CD4-positive, alpha-beta T cell treated with Interleukin-2 at 100 ng/mL for 4 hours (primary cell): ENCODE results near the gene CDH1.

Experiments used
- DNase-seq: peaks from one replicate; pipeline ENCODE4 v3.0.0-alpha.2; 2020; ENCODE audit warnings: low spot score

Gene CDH1

DNA sequence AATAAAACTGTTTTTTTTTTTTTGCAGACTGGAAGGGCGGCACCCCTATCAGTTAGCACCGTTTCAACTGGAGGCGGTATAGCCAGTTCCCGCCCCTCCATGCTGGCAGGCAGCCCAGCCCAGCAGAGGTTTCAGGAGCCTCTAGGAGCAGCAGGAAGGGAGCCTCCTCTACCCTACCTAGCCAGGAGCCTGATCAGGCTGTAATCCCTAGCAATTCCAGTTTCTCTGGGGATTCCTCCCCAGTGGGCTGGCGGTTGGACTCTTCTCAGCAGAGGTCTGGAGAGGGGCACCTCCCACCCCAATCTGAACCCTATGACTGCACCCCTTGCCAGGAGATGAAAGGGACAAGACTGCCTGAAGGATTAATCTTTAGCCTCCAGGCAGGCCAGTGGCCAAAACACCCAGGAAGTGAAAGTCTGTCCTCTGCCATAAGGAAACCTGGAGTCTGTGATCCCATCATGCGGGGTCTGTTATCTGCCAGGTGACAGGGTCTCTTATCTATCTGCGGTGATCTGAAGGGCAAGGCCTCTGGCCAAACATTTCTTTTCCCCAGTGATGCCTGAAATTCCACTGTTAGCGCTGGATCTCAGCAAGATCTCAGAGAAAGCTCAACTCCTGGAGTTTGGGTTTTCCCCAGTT is 4.9 kb upstream of the CDH1 start:
- DNase-seq = no peak

DNA sequence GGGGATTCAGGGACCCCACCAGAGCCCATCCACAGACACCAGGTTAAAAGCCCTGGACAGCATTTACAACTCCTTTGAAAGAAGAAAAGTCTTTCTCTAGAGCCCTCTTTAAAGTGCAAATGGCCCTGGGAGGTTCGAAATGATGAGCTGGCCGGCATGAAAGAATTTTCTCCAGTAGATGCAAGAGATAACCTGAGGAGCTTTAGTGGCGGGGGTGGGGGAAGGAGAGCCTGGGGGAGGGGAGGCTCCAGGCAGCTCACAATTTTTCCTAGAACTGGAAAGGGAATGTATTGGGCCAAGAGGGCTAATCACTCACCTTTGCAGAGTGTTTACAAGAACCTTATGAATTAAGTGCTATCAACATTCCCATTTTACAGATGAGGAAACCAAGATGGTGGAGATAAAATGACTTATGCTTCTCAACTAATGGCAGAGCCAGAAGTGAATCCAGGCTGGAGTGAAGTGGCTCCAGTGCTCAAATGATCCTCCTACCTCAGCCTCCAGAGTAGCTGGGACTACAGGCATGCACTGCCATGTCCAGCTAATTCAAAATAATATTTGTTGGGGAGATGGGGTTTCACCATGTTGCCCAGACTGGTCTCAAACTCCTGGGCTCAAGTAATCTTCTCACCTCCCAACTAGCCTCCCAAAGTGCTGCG is 4.2 kb upstream of the CDH1 start:
- DNase-seq = no peak

DNA sequence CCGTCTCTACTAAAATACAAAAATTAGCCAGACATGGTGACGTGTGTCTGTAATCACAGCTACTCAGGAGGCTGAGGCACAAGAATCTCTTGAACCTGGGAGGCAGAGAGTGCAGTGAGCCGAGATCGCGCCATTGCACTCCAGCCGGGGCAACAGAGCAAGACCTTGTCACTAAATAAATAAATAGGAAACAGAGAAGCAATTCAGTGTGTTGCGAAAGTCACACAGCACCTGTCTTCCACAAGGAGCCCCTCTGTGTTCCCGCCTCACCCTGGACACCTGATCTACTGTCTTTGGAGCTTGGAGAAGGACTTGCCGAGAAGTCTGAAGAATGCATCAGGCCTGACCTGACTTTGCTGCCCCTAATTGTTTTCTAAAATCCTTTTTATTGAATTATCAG is 3.5 kb upstream of the CDH1 start:
- DNase-seq = no peak

DNA sequence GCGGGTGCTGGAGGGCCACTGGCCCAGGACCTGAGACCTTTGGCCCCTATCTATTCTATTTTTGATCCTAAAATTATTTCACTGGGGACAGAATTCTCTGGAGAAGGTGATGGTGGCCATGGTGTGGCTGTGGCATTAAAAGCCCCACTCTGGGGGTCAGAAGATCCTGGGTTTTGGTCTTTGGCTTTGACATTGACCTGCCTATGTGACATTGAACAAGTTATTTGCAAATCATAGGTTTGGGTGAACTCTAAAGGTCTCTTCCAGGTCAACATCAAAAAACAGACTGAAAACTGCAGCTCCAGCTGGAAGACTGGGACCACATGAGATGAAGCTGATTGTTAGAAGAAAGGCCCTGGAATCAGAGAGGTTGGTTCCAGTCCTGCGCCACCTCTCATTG is 2.3 kb upstream of the CDH1 start:
- no peak for DNase-seq

DNA sequence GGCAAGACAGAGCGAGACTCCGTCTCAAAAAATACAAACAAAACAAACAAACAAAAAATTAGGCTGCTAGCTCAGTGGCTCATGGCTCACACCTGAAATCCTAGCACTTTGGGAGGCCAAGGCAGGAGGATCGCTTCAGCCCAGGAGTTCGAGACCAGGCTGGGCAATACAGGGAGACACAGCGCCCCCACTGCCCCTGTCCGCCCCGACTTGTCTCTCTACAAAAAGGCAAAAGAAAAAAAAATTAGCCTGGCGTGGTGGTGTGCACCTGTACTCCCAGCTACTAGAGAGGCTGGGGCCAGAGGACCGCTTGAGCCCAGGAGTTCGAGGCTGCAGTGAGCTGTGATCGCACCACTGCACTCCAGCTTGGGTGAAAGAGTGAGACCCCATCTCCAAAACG is 531 bp upstream of the CDH1 start:
- no peak for DNase-seq

DNA sequence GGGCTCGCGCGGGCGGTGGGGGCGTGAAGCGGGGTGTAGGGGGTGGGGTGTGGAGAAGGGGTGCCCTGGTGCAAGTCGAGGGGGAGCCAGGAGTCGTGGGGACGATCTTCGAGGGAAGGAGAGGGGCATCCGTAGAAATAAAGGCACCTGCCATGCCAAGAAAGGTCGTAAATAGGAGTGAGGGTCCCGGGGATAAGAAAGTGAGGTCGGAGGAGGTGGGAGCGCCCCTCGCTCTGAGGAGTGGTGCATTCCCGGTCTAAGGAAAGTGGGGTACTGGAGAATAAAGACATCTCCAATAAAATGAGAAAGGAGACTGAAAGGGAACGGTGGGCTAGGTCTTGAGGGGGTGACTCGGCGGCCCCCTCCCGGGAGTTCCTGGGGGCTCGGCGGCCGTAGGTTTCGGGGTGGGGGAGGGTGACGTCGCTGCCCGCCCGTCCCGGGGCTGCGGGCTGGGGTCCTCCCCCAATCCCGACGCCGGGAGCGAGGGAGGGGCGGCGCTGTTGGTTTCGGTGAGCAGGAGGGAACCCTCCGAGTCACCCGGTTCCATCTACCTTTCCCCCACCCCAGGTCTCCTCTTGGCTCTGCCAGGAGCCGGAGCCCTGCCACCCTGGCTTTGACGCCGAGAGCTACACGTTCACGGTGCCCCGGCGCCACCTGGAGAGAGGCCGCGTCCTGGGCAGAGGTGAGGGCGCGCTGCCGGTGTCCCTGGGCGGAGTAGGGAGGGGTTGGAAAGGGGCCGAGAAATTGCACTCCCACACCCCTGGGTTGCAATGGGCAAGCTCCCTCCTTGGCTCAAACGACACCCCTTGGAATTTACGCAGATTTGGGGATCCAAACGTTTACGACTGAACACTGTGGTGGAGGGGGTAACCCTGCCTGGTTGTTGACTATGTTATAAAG is 888 bp downstream of the CDH1 start:
- DNase-seq = no peak

DNA sequence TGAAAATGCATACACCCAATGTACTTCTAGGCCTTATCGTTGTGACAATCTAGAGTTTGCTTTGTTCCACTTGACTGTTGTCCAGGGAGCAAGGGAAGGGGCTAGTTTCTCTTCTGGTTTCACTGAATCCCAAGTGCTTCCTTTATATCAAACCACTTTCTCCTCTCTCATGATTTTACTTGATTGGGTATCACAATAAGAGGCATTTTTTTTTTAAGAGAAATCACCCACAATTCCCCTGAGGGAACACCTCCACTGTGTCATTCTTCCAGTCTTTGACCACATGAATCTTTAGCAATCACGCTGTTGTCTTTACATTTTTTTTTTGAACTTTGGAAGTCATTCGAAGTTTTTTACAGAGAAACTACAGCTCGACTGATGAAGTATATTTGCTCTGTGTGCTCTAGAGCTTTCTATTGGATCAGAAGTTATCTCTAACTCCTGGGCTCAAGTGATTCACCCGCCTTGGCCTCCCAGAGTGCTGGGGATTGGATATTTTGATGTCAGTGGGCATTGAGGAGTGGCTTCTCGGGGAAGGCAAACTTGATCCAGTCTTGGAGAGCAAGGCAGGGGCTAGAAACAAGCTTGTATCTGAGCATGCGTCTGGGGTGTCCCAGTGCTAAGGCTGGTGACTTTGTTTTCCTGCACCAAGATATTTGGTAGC is 3.0 kb downstream of the CDH1 start:
- DNase-seq = no peak

DNA sequence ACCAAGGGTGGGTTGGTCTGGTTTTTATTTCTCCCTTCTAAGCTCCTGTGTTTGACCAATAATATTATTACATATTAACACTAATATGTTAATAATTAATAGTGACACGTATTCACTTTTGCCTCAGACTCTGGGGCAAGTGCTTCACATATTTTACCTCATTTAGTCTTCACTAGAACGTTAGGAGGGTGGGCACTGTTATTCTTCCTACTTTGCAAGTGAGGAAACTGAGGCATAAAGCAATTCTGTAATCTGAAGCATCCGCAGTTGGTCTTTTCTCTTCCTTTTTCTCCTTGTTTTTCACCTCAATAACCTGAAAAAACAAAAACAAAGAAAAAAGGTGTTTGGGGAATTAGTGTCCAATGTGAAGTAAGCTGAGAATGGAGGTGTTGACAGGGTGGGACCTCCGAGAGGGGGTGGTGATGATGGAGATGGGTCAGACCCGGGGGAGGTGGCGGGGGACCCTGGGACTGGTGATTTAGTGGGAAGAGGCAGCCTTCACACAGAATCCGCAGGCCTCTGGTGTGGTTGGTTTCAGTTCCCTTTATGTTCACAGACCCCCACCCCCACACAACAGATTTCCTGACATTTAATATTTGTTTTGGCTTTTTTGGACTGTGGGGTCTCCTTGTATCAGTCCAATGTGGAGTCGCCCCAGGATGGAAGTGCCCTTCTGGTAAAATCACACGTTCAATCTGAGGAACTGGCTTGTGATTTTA is 3.7 kb downstream of the CDH1 start:
- no peak for DNase-seq

DNA sequence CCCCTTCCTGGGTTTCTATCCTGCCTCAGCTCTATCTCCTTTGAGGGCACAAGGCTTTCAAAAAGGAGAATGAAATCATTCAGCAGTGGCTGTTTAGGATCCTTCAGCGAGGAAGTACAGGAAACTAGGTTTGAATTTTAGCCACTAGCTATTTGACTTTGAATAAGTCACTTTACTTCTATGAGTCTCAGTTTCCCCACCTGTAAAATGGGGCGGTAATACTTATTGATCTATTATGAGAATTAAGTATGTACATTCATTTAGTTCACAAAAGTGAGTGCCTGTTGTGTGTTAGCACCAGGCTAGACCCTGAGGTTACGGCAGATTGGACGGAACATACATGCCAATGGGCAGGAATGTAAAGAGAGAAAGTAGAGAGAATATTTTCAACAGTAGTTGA is 6.6 kb downstream of the CDH1 start:
- no peak for DNase-seq

DNA sequence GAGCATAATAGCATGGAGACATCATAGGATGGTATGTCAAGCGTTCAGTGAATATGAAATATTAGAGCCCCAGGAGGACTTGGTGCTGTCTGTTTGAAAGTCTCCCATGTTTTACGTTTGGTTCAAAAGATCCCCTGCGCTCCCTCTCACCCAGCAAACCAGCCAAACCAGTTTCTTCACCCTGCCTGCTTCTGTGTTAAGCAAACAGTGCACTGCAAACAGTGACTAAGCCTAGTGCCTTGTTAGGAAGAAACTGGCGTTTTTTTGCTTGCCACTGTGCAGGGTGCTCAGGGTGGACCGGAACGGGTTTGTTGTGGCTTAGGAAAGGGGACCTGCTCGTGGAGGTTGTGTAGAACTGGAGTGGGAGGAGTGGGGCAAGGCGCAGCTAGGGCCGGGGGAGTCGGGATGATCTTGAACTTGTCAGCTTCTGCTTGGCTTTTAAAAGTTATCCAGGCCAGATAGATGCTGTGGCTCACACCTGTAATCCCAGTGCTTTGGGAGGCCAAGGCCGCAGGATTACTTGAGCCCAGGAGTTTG is 7.7 kb downstream of the CDH1 start:
- DNase-seq = no peak

DNA sequence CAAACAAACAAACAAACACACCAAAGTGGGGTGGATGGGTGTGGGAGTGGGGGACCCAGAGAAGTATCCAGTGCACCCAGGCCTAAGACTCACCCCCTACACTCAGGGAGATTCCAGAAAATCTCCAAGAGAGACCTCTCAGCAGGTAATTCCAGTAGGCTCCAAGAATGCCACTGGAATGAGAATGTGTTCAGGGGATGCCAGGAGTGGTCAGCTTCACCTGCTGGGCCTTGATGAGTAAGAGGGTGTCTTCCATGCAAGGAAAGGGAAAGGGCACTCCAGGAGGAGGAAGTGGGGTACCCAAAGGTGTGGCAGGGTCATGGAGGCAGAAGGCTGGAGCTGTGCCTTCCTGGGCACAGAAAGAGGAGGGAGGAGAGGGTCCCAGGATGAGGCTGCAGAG is 9.9 kb downstream of the CDH1 start:
- DNase-seq = no peak

DNA sequence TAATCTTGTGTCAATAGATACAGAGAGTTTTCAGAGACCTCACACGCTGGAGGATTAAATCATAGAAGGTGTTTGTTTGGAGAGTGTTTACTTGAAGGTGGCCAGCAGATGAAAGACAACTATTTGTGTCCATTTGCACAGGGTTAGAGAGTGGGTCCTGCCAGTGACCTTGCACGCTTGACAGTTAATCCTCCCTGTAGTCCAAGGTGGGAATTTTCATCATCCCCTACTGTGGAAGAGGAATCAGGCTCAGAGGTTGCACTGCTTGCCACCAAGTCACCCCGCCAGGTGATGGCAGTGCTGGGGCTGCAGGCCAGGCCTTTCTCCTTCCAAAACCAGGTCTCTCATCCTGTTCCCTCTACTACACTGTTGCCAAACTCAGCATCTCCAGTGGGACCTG is 12.3 kb downstream of the CDH1 start:
- no peak for DNase-seq

DNA sequence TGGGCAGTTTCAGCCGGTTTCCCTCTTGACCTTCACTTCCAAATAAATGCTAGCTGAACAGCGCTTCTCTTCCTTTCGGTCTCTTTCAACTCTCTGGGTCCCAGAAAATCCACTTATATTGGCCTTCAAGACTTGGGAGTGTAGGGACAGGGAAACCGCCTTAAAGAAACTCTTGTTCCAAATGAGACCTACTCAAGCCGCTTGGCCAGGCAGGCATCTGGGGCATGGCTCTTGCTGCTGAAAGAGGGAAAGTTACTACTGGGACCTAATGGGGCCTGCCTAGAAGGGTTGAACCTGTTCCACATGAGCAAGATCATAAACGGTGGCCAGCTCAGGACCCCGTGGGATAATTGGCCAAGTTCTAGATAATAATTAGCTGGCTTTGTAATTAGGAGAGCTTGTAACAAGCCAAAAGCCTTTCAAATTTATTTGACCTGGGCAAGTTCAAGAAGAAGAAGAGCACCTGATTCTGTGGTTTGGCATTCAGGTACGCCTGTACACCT is 13.2 kb downstream of the CDH1 start:
- no peak for DNase-seq

DNA sequence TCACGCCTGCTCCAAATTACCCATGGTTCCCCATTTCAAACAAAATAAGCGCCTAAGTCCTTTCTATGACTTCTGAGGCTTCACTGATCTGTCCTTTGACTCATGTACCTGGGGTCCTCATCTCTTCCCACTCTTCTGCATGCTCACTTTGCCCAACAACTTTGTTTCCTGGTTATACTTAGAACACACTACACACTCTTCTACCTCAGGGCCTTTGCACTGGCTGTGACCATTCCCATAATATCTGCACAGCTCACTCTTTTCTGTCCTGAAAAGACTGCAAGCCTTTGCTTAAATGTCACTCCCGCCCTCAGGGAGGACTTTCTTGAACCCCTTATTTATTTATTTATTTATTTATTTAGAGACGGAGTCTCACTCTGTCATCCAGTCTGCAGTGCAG is 14.1 kb downstream of the CDH1 start:
- no peak for DNase-seq

DNA sequence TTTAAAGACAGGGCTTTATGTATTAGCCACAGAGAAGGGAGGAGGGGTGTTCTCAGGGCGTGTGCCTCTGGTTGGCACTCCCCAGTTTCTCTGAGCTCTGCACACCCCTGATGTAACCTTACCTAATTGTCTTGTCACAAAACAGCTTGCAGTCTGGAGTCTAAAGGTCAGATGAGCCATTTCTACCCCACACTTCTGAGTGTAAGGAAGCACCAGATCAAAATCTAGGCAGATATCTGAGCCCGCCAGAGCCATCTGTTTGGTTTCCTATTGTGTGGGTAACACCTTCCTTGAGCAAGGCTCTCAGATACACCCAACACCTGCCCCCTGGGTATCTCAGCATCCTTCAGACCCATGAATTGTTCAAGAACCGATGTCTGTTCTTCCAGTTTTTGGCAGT is 15.5 kb downstream of the CDH1 start:
- DNase-seq = peak; percentile 53

DNA sequence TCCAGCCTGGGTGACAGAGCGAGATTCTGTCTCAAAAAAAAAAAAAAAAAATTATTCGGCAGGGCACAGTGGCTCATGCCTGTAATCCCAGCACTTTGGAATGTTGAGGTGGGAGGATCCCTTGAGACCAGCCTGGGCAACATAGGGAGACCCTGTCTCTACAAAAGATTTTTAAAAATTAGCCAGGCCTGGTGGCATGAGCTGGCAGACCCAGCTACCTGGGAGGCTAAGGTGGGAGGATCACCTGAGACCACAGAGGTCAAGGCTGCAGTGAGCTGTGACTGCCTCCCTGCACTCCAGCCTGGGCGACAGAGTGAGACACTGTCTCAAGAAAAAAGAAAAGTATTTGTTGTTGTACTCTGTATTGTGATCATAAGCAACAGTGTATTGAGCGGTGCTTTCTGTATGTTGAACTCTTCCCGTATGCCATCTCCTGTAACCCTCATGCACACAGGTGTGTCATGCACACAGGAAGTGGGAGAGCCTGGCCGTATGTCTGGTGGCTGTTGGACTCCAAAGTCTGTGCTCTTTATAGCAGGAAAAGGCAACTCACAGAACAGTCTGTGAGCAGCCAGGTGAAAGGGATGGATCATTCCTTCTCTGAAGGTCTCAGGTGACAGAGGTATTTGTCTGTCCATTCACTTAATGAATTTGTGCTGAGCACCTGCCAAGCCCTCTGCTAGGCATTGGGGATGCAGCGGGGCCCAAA is 17.1 kb downstream of the CDH1 start:
- DNase-seq = no peak

DNA sequence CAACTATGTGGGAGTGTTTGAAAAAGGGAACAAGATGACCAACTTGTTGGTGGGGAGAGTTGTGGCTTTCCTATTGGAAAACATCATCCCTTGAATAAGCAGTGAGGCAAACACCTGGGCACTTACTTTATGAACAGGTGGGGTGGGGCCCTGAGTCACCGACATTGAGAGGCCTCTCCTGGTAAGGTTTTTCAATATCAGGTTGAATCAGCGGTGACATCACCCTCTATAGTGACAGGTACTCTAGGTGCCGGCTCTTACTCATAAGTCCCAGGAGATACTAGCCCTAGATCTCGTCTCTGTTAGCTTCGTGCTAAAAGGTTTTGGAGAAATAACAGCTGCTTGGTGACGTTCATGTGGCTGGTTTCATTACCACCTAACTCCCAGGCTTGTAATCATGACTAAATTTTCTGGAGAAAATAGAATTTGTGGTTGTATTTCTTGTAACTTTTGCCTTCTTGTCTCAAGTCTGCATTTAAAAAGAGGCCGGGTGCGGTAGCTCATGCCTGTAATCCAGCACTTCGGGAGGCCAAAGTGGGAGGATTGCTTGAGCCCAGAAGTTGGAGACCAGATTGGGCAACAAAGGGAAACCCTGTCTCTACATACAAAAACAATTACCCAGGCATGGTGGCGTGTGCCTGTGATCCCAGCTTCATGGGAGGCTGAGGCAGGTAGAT is 19.3 kb downstream of the CDH1 start:
- peak; percentile 55 for DNase-seq

DNA sequence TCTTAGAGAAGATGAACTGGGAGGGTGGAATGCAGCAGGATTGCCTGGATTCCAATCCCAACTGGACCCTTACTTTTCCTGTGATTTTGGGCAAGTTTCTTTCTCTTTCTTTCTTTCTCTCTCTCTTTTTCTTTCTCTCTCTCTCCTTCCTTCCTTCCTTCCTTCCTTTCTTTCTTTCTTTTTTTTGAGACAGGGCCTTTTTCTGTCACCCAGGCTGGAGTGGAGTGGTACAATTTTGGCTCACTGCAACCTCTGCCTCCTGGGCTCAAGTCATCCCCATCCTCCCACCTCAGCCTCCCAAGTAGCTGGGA is 20.5 kb downstream of the CDH1 start:
- DNase-seq = no peak

DNA sequence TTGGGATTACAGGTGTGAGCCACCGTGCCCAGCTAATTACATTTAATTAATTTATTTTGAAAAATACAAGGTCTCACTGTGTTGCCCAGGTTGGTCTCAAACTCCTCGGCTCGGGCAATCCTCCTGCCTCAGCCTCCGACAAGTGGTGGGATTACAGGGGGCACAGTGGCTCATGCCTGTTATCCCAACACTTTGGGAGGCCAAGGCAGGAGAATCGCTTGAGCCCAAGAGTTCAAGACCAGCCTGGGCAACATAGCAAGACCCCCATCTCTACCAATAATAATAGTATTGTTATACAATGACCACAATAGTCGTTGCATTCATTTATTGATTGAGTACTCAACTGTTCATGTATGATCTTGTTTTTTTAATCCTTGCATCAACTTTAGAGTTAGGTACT is 22.0 kb downstream of the CDH1 start:
- DNase-seq = no peak

DNA sequence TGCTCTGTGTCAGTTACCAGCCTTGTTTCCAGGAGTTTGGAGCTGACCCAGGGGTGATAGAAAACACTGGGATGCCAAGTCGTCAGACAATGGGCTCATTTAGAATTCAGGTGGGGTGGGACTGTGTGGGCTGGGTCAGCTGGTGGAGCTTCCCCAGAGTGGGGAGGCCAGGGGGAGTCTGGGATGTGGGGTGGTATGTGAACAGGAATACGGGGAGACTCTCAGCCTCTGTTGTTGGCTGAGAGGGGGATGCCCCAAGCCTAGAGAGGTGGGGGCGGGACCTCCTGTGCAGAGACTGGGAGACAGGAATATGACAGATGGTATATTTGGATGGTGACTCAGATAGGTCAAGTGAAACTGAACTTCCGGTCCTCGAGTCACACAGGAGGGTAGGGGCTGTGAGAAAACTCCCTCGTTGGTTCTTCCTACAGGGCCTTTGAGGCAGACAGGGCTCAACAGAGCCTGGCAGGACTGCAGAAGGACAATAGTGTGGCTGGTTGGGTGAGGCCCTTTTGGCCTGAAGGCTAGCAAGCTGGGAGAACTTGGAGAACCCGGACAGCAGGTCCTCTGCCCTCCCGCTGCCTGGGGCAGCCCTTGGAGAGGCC is 23.7 kb downstream of the CDH1 start:
- DNase-seq = no peak
